Esophagus muscularis mucosa (tissue), 4 donors: ENCODE data around the gene LGALS3BP.

Experiments
- EP300 ChIP-seq: sonication (generic); formaldehyde crosslinking; IDR thresholded peaks from one replicate; pipeline ENCODE4 v1.6.1; 2017; ENCODE audit warnings: antibody characterized with exemption
- POLR2A ChIP-seq: fragments of 450-650 bp; IDR thresholded peaks from one replicate; pipeline ENCODE4 v1.6.1; 2017; ENCODE audit warnings: antibody characterized with exemption, moderate library complexity, mild to moderate bottlenecking, low read depth
- POLR2AphosphoS5 ChIP-seq, 2 donors: sonication (generic); formaldehyde crosslinking; IDR thresholded peaks; one replicate each; pipeline ENCODE4 v1.6.1; 2017; ENCODE audit warnings: antibody characterized with exemption in 2 of 2
- TF ChIP-seq, protein P1 (sequence below), 3 experiments: fragments of 200-600 bp in 2 of 3; fragments of 450-650 bp in 1 of 3; sonication (generic) in 2 of 3; IDR thresholded peaks; one replicate each; pipeline ENCODE4 v1.5.1; 2017 to 2019; ENCODE audit warnings: antibody characterized with exemption in 3 of 3, mild to moderate bottlenecking in 2 of 3, moderate library complexity in 1 of 3

- TF ChIP-seq, protein P1, sequence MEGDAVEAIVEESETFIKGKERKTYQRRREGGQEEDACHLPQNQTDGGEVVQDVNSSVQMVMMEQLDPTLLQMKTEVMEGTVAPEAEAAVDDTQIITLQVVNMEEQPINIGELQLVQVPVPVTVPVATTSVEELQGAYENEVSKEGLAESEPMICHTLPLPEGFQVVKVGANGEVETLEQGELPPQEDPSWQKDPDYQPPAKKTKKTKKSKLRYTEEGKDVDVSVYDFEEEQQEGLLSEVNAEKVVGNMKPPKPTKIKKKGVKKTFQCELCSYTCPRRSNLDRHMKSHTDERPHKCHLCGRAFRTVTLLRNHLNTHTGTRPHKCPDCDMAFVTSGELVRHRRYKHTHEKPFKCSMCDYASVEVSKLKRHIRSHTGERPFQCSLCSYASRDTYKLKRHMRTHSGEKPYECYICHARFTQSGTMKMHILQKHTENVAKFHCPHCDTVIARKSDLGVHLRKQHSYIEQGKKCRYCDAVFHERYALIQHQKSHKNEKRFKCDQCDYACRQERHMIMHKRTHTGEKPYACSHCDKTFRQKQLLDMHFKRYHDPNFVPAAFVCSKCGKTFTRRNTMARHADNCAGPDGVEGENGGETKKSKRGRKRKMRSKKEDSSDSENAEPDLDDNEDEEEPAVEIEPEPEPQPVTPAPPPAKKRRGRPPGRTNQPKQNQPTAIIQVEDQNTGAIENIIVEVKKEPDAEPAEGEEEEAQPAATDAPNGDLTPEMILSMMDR (IDR thresholded peaks at IDR 0.05): no peak
- TF ChIP-seq POLR2AphosphoS5 (IDR thresholded peaks at IDR 0.05) (no peak), EP300 (no peak), POLR2A (no peak)
Measured at GRCh38 chr17:78959803-78960202, 19.9 kb downstream of the LGALS3BP start.
